H9 (cell line): ENCODE results near the gene SLC9A9. TPM values are rescaled to one million over a fixed set of nuclear protein-coding genes. Genes with fewer than 3 reads are reported as not detected.

ENCODE experiments used
- DNase-seq: peaks from one replicate; pipeline ENCODE4 v3.0.0-alpha.2; 2017
- H2AFZ ChIP-seq: one replicate; pipeline ENCODE4 v1.6.1; 2013; ENCODE audit warnings: mild to moderate bottlenecking, low read length, control low read depth, moderate library complexity
- H2AK5ac ChIP-seq: 2 replicates; pipeline ENCODE4 v1.6.1; 2013; ENCODE audit warnings: low read length, control low read depth, mixed read lengths; ENCODE audit not compliant: insufficient read length
- H2BK120ac ChIP-seq: one replicate; pipeline ENCODE4 v1.6.1; 2013; ENCODE audit warnings: low read depth, mild to moderate bottlenecking, low read length, control low read depth, inconsistent platforms; ENCODE audit not compliant: poor library complexity, severe bottlenecking
- H2BK12ac ChIP-seq: 2 replicates; pipeline ENCODE4 v1.6.1; 2013; ENCODE audit warnings: low read length, control low read depth, mixed read lengths, low read depth; ENCODE audit not compliant: insufficient read length
- H2BK15ac ChIP-seq: 2 replicates; pipeline ENCODE4 v1.6.1; 2013; ENCODE audit warnings: low read depth, low read length, control low read depth
- H2BK20ac ChIP-seq: one replicate; pipeline ENCODE4 v1.6.1; 2013; ENCODE audit warnings: low read depth, mild to moderate bottlenecking, low read length, control low read depth, inconsistent platforms; ENCODE audit not compliant: poor library complexity, severe bottlenecking
- H2BK5ac ChIP-seq: 2 replicates; pipeline ENCODE4 v1.6.1; 2013; ENCODE audit warnings: low read length, control low read depth, mixed read lengths; ENCODE audit not compliant: insufficient read length
- H3K14ac ChIP-seq: 2 replicates; pipeline ENCODE4 v1.6.1; 2013; ENCODE audit warnings: low read length, control low read depth; ENCODE audit not compliant: insufficient read depth
- H3K18ac ChIP-seq: 2 replicates; pipeline ENCODE4 v1.6.1; 2013; ENCODE audit warnings: low read depth, mild to moderate bottlenecking, mixed read lengths, low read length, control low read depth; ENCODE audit not compliant: insufficient read length
- H3K23ac ChIP-seq: 2 replicates; pipeline ENCODE4 v1.6.1; 2013; ENCODE audit warnings: low read length, control low read depth, mixed read lengths, low read depth; ENCODE audit not compliant: insufficient read length
- H3K23me2 ChIP-seq: 2 replicates; pipeline ENCODE4 v1.6.1; 2013; ENCODE audit warnings: low read depth, mild to moderate bottlenecking, mixed read lengths, low read length, control low read depth; ENCODE audit not compliant: insufficient read length, poor library complexity, severe bottlenecking
- H3K27ac ChIP-seq: 2 replicates; pipeline ENCODE4 v1.5.1; 2013; ENCODE audit warnings: low read length, control low read depth, mixed read lengths, low read depth; ENCODE audit not compliant: insufficient read length
- H3K27me3 ChIP-seq: 2 replicates; pipeline ENCODE4 v1.6.1; 2013; ENCODE audit warnings: low read length, control low read depth, inconsistent platforms; ENCODE audit not compliant: insufficient read depth
- H3K4ac ChIP-seq: 2 replicates; pipeline ENCODE4 v1.6.1; 2013; ENCODE audit warnings: low read depth, mild to moderate bottlenecking, control low read depth, inconsistent platforms, low read length, moderate library complexity
- H3K4me1 ChIP-seq: 2 replicates; pipeline ENCODE4 v1.6.1; 2013; ENCODE audit warnings: low read length, control low read depth, inconsistent platforms; ENCODE audit not compliant: insufficient read depth
- H3K4me2 ChIP-seq: 2 replicates; pipeline ENCODE4 v1.6.1; 2013; ENCODE audit warnings: low read length, control low read depth, mixed read lengths; ENCODE audit not compliant: insufficient read length, insufficient read depth
- H3K56ac ChIP-seq: 2 replicates; pipeline ENCODE4 v1.6.1; 2013; ENCODE audit warnings: low read depth, mild to moderate bottlenecking, mixed read lengths, low read length, control low read depth; ENCODE audit not compliant: insufficient read length
- H3K79me1 ChIP-seq: 2 replicates; pipeline ENCODE4 v1.6.1; 2013; ENCODE audit warnings: low read depth, mild to moderate bottlenecking, moderate library complexity, low read length, control low read depth, inconsistent platforms; ENCODE audit not compliant: insufficient read depth, poor library complexity, severe bottlenecking
- H3K79me2 ChIP-seq: 2 replicates; pipeline ENCODE4 v1.6.1; 2013; ENCODE audit warnings: low read length, control low read depth, inconsistent platforms; ENCODE audit not compliant: insufficient read depth
- H3K9ac ChIP-seq: 2 replicates; pipeline ENCODE4 v1.6.1; 2013; ENCODE audit warnings: low read length, control low read depth, mixed read lengths; ENCODE audit not compliant: insufficient read length; ENCODE audit errors: extremely low read depth
- H3K9me3 ChIP-seq: one replicate; pipeline ENCODE4 v1.6.1; 2013; ENCODE audit warnings: low read depth, low read length, inconsistent platforms; ENCODE audit not compliant: control insufficient read depth
- H3T11ph ChIP-seq: one replicate; pipeline ENCODE4 v1.6.1; 2013; ENCODE audit warnings: mild to moderate bottlenecking, low read length, control low read depth, inconsistent platforms
- H4K20me1 ChIP-seq: one replicate; pipeline ENCODE4 v1.6.1; 2013; ENCODE audit not compliant: control insufficient read depth, insufficient read length, insufficient read depth
- H4K5ac ChIP-seq: 2 replicates; pipeline ENCODE4 v1.6.1; 2013; ENCODE audit warnings: low read depth, mild to moderate bottlenecking, mixed read lengths, low read length, control low read depth; ENCODE audit not compliant: insufficient read length
- H4K8ac ChIP-seq: replicated peaks from 2 replicates; pipeline ENCODE4 v1.6.1; 2013; ENCODE audit warnings: low read length, control low read depth, mixed read lengths, low read depth; ENCODE audit not compliant: insufficient read length
- H4K91ac ChIP-seq: 2 replicates; pipeline ENCODE4 v1.6.1; 2013; ENCODE audit warnings: low read depth, mild to moderate bottlenecking, moderate library complexity, mixed read lengths, low read length, control low read depth; ENCODE audit not compliant: insufficient read length
- H3K27ac Mint-ChIP-seq, 3 experiments: 2 replicates in 2 of 3; 3 replicates in 1 of 3; pipeline ENCODE4 v1.8.0; 2020 to 2021; ENCODE audit warnings: mixed read lengths in 3 of 3, mild to moderate bottlenecking in 1 of 3, moderate library complexity in 1 of 3
- H3K27me3 Mint-ChIP-seq: 2 replicates; pipeline ENCODE4 v1.8.0; 2021; ENCODE audit warnings: low read depth, mild to moderate bottlenecking, moderate library complexity, mixed read lengths
- H3K36me3 Mint-ChIP-seq, 3 experiments: 2 replicates in 2 of 3; 3 replicates in 1 of 3; pipeline ENCODE4 v1.8.0; 2020 to 2021; ENCODE audit warnings: low read depth in 3 of 3, mixed read lengths in 3 of 3; ENCODE audit not compliant: insufficient read depth in 1 of 3
- H3K4me1 Mint-ChIP-seq, 2 experiments: 2 replicates each; pipeline ENCODE4 v1.8.0; 2020; ENCODE audit warnings: mixed read lengths in 2 of 2
- H3K4me3 Mint-ChIP-seq, 2 experiments: 2 replicates in 1 of 2; 3 replicates in 1 of 2; pipeline ENCODE4 v1.8.0; 2020 to 2021; ENCODE audit warnings: mild to moderate bottlenecking in 2 of 2, mixed read lengths in 2 of 2, moderate library complexity in 1 of 2
- H3K9me3 Mint-ChIP-seq, 2 experiments: 2 replicates in 1 of 2; 3 replicates in 1 of 2; pipeline ENCODE4 v1.8.0; 2020; ENCODE audit warnings: mild to moderate bottlenecking in 2 of 2, mixed read lengths in 2 of 2, moderate library complexity in 1 of 2
- WGBS: extraction: QIAGEN DNeasy Blood & Tissue Kit; methylation state at CpG from one replicate; pipeline ENCODE4 v1.1.7; 2013; ENCODE audit warnings: missing lambda C conversion rate, low lambda C conversion rate, mixed read lengths; ENCODE audit not compliant: insufficient read length; ENCODE audit errors: extremely low coverage; 5-methylcytosine and 5-hydroxymethylcytosine counted together
- total RNA-seq: library from RNA; stranded (reverse); gene quantifications from 2 replicates; pipeline ENCODE4 v1.2.1, GENCODE V29; 2021
- TF ChIP-seq, protein P1 (sequence below): fragments of 200-600 bp; sonication (generic); conservative IDR thresholded peaks from 3 replicates; pipeline ENCODE4 v1.8.0; 2021; ENCODE audit warnings: antibody characterized with exemption, mild to moderate bottlenecking

Gene SLC9A9
- total RNA-seq, 1 experiment from 2014 or later, result 0.35 TPM

DNA sequence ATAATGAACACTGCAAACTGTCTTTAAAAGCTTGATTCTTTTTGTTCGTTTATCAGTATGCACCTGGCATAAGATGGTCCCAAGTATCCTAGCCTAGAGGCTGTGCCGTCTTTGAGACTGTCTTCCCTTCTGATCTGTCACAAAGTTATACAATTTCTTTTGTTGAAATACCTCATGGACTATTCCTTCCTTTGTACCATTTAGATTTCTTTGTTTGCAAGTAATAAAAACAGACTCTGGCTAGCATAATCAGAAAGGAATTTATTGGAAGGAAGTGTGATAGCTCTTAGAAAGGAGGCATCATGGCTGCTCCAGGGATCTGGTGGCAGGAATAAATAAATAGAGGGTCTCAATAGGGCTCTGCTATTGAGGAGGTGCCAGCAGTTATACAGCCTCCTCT, 280.4 kb downstream of the SLC9A9 start:
- Histone ChIP-seq H2BK20ac (no peak overlapping the region), H4K8ac (no peak overlapping the region), H3K79me1 (no peaks in the 10 kb centered on the region), H3T11ph (no peak overlapping the region), H3K23ac (no peak overlapping the region), H3K56ac (no peak overlapping the region), H2BK15ac (no peak overlapping the region), H4K5ac (no peak overlapping the region), H2BK5ac (no peak overlapping the region), H3K27me3 (no peaks in the 10 kb centered on the region), H2BK12ac (no peak overlapping the region), H3K9ac (no peak overlapping the region), H3K18ac (no peak overlapping the region), H3K9me3 (no peaks in the 10 kb centered on the region), H3K4me2 (no peak overlapping the region), H2AK5ac (no peak overlapping the region), H3K4ac (no peak overlapping the region), H3K23me2 (no peaks in the 10 kb centered on the region), H3K79me2 (no peaks in the 10 kb centered on the region), H4K91ac (no peak overlapping the region), H3K14ac (no peak overlapping the region), H3K27ac (no peak overlapping the region), H2BK120ac (no peak overlapping the region), H3K4me1 (no peaks in the 10 kb centered on the region), H4K20me1 (no peaks in the 10 kb centered on the region), H2AFZ (no peak overlapping the region)
- no peaks in the 10 kb centered on the region for H3K9me3 Mint-ChIP-seq
- no peaks in the 10 kb centered on the region for H3K27me3 Mint-ChIP-seq
- no peaks in the 10 kb centered on the region for H3K36me3 Mint-ChIP-seq
- WGBS, result no CpG with 5 or more reads among the region's 2 CpGs
- TF ChIP-seq, protein P1, sequence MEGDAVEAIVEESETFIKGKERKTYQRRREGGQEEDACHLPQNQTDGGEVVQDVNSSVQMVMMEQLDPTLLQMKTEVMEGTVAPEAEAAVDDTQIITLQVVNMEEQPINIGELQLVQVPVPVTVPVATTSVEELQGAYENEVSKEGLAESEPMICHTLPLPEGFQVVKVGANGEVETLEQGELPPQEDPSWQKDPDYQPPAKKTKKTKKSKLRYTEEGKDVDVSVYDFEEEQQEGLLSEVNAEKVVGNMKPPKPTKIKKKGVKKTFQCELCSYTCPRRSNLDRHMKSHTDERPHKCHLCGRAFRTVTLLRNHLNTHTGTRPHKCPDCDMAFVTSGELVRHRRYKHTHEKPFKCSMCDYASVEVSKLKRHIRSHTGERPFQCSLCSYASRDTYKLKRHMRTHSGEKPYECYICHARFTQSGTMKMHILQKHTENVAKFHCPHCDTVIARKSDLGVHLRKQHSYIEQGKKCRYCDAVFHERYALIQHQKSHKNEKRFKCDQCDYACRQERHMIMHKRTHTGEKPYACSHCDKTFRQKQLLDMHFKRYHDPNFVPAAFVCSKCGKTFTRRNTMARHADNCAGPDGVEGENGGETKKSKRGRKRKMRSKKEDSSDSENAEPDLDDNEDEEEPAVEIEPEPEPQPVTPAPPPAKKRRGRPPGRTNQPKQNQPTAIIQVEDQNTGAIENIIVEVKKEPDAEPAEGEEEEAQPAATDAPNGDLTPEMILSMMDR, result no peak
- no peak for DNase-seq
- no peaks in the 10 kb centered on the region; a peak in 1 of 4 replicates for H3K4me1 Mint-ChIP-seq
- no peak overlapping the region for H3K4me3 Mint-ChIP-seq
- no peak overlapping the region for H3K27ac Mint-ChIP-seq
